ENCODE measurements around the gene BFSP1.

- TF ChIP-seq, protein P1, sequence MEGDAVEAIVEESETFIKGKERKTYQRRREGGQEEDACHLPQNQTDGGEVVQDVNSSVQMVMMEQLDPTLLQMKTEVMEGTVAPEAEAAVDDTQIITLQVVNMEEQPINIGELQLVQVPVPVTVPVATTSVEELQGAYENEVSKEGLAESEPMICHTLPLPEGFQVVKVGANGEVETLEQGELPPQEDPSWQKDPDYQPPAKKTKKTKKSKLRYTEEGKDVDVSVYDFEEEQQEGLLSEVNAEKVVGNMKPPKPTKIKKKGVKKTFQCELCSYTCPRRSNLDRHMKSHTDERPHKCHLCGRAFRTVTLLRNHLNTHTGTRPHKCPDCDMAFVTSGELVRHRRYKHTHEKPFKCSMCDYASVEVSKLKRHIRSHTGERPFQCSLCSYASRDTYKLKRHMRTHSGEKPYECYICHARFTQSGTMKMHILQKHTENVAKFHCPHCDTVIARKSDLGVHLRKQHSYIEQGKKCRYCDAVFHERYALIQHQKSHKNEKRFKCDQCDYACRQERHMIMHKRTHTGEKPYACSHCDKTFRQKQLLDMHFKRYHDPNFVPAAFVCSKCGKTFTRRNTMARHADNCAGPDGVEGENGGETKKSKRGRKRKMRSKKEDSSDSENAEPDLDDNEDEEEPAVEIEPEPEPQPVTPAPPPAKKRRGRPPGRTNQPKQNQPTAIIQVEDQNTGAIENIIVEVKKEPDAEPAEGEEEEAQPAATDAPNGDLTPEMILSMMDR (IDR thresholded peaks at IDR 0.05; ENCODE audit: insufficient read depth, low read depth, low read length): no peak
- TF ChIP-seq EZH2 (IDR thresholded peaks at IDR 0.05; ENCODE audit: insufficient read depth, low read length): no peak
Observed at GRCh38 chr20:17568972-17569521, 37.9 kb upstream of the BFSP1 start.

All from astrocyte (in vitro differentiated cells and primary cell).